Measurements from ENCODE around the gene ERC1.
"Not testable (repeated sequence)": the region's sequence is repeated elsewhere in the genome, so short reads cannot be mapped to it uniquely, and the experiment has no call there.

ERC1 gene

GRCh38 chr12:1290716-1291115 is 299.7 kb downstream of the ERC1 start:
- DNase-seq (ENCODE audit: low read depth): no peak

GRCh38 chr12:1291601-1292332 is 300.7 kb downstream of the ERC1 start:
- DNase-seq (ENCODE audit: low read depth): no peak

- DNase-seq (ENCODE audit: low read depth): no peak
Observed at GRCh38 chr12:1293901-1294300, 302.9 kb downstream of the ERC1 start.

- DNase-seq (ENCODE audit: low read depth): no peak
Observed at GRCh38 chr12:1297206-1297605, 306.2 kb downstream of the ERC1 start.

- DNase-seq (ENCODE audit: low read depth): no peak
Observed at GRCh38 chr12:1297639-1298175, 306.7 kb downstream of the ERC1 start.

- no peak for DNase-seq (ENCODE audit: low read depth)
Observed at GRCh38 chr12:1300460-1300859, 309.4 kb downstream of the ERC1 start.

DNA sequence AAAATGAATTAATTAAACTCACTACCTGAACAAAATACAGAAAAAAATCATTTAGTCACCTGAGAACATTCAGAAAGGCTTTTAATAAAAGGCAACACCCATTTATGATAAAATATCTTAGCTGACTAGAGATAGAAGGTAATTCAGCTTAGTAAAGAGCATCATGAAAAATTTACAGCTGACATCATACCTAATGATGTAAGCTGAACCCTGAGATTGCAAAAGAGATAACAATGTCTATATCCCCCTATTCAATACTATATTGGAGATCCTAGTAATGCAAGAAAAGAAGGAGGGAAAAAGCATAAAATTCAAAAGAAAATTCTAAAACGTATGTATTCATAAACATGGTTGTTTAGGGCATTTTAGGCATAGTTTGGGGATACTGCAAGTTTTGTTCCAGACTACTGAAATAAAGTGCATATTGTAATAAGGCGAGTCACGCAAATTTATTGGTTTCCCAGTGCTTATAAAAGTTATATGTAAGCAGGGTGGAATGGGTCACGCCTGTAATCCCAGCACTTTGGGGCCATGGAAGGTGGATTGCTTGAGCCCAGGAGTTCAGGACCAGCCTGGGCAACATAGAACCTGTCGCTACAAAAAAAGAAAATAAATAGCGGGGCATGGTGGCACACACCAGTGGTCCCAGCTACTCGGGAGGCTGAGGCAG is 311.3 kb downstream of the ERC1 start:
- DNase-seq (ENCODE audit: low read depth): no peak

DNA sequence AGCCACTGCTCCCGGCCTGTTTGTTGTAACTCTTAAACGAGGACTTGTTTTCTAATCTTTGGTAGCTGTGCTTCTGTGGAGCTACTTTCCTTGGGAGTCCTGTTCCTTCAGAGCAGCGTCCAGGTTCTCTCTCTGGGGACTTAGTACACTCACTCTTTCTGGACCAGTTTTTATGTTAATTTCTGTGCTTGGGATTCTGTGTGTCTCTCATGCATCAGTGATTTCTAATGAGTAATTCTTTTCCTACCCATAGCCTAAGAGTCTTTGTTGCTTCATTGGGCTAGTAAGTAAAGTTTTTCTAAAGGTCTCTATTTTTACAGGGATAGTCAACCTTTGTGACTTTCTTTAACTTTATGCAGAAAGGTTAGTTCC is 314.0 kb downstream of the ERC1 start:
- no peak for DNase-seq (ENCODE audit: low read depth)

- DNase-seq (ENCODE audit: low read depth): no peak
Observed at GRCh38 chr12:1305791-1306500, 314.9 kb downstream of the ERC1 start.

DNA sequence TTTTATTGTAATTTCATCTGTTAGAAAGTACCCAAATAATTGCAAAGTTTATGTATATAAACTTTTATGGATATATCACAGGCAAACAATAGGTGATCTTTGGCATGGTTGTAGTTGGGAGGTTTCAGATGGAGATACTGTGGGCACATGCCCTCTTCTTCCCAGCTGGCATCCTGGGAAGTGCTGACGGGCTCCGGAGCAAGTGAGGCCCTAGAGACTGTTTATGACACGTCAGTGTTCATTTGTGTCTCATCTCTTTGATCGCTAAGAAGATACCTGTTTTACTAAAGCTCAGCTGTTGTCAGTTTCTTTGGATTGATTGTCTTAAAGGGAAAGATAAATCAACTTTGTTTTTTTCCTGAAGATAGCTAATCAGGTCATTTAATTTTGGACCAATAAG is 315.8 kb downstream of the ERC1 start:
- DNase-seq (ENCODE audit: low read depth): no peak

GRCh38 chr12:1307796-1308195 is 316.8 kb downstream of the ERC1 start:
- no peak for DNase-seq (ENCODE audit: low read depth)

- DNase-seq (ENCODE audit: low read depth): no peak
Observed at GRCh38 chr12:1309613-1310012, 318.6 kb downstream of the ERC1 start.

GRCh38 chr12:1310653-1311052 is 319.6 kb downstream of the ERC1 start:
- no peak for DNase-seq (ENCODE audit: low read depth)

DNA sequence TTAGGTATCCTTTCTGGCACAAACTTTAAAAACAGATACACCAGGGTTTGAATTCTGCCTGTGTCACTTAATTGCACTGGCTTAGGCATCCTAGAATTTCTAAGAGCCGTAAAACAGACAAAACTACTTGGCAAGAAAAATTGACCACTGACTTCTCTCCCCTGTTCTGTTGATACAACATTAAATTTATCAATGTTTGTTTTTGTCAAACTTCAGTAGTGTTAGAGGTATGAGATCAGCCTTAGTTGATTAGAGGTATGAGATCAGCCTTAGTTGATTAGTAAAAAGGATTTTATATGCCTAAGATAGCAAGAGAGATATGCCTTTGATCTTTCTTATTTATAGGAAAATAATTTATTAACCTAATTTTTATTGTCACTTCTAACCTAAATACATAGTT is 320.1 kb downstream of the ERC1 start:
- no peak for DNase-seq (ENCODE audit: low read depth)

DNA sequence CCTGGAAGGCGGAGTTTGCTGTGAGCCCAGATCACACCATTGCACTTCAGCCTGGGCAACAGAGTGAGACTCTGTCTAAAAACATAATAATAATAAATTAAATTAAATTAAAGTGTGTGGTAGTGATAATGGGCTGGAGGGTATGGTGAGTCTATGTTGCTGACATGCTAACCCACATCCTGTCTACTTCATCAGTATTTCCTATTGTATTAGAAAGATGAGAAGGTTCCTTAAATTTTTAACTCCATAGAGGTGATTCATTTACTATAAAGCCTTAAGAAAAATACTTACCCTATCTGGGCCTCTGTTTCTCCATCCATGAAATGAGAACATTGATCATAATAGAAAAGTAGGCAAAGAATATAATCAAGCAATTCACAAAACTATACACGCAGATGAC is 322.9 kb downstream of the ERC1 start:
- no peak for DNase-seq (ENCODE audit: low read depth)

GRCh38 chr12:1314523-1314922 is 323.5 kb downstream of the ERC1 start:
- no peak for DNase-seq (ENCODE audit: low read depth)

GRCh38 chr12:1316991-1317390 is 326.0 kb downstream of the ERC1 start:
- DNase-seq (ENCODE audit: low read depth): not testable (repeated sequence)

DNA sequence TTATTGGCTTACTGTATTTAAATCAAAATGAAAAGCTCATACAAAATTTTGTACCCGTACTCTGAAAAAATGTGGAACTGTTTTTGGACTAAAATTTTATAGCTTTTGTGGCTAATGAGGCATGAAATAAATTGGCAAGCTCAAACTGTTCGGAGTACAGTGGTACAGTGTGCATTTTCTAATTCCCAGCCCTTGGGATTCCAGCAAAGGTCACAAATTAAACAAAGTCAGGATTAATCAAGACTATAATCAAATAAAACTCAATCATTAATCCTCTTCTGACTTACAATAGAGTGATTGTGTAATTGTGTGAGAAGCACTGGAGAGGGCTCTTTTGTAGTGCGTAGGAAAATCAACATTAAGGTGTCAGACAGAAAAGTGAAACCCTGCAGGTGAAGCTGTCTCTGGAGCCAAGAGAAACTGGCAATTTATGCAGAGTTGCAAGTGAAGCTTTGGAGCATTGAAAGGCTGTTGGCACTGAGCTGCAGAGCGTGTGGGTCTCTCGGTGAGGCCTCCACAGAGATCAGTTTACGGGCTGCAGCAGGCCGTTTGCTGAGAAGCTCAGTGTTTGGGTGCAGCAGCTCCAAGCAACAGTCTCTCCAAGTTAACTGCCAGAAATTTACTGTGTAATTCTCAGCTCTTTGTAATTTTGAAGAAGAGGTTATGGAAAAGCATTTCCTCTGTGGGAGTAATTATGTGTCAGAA is 327.5 kb downstream of the ERC1 start:
- no peak for DNase-seq (ENCODE audit: low read depth)

GRCh38 chr12:1319212-1319611 is 328.2 kb downstream of the ERC1 start:
- no peak for DNase-seq (ENCODE audit: low read depth)

DNA sequence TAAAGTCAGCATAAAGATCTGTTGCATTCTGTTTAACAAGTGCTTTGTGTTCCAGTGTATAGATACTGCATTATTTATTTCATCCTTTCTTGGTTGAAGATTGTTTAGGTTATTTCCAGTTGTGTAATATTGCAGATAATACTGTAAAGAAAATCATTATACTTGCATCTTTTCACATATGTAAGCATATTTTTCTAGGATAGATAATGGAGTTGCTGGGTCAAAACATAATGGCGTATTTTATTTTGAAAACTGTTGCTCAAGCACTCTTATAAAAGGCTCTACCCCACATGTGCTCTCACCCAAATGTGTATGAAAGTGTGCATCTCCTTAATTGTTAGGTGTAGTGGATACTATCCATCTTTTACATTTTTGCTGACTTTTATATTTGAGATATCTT is 329.0 kb downstream of the ERC1 start:
- no peak for DNase-seq (ENCODE audit: low read depth)

DNA sequence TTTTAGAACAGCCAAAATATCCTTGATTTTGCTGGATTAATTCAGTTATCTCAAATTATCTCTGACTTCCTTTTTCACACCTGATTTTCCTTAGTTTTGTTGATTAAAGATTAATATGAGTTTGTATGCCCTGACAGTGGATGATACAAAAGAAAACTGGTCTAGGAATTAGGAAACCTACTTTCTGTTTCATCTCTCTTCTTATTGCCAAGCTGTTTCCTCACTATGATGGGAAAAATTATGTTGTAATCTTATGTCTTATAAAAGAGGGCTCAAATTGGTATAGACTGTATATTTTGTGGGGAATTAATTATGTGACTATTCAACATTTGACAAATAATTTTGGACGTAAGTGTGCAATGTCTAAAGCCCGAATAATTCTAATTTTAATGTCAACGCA is 331.8 kb downstream of the ERC1 start:
- no peak for DNase-seq (ENCODE audit: low read depth)

DNA sequence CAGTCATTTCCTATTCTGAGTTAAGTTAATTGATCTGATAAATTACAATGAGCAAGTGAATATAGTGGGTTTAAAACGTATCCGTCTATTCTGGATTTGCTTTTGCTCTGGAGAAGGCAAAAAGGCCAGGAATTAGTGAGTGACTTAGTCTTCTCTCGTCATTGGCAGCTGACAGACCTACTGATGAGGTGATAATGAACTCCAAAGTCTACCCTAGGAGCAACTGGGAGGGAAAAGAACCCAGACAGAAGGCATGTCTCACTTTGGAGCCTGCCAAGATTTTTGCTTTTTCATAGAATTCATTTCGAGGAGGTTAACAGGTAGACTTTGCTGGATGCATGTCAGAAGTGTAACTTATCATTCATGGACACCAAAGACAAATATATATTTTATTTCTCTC is 333.1 kb downstream of the ERC1 start:
- no peak for DNase-seq (ENCODE audit: low read depth)

Data from stimulated activated CD8-positive, alpha-beta memory T cell treated with anti-CD3 and anti-CD28 coated beads, Interleukin-12 subunit alpha, Interleukin-12 subunit beta, amount 100 ng/mL, for 1 hour (primary cell).